ENCODE measurements around the gene TMEM37.

TMEM37 gene

GRCh38 chr2:119414894-119415293 is 16.8 kb upstream of the TMEM37 start:
- Histone ChIP-seq H3K27me3 (ENCODE audit: insufficient read depth, low read length, poor library complexity) (peaks cover 4% of the 10 kb centered on the region), H3K27ac (ENCODE audit: low read length) (no peak overlapping the region), H3K79me2 (ENCODE audit: insufficient read depth, low read length) (no peaks in the 10 kb centered on the region), H4K20me1 (ENCODE audit: insufficient read depth, low read length) (no peaks in the 10 kb centered on the region), H3K4me3 (ENCODE audit: low read depth in 1 of 2, low read length in 2 of 2) (no peak overlapping the region), H3K4me2 (ENCODE audit: insufficient read depth, low read length) (no peak overlapping the region), H3K36me3 (ENCODE audit: insufficient read depth, low read length) (no peaks in the 10 kb centered on the region), H3K9ac (ENCODE audit: low read depth, low read length) (no peak overlapping the region), H3K9me3 (ENCODE audit: insufficient read depth, low read length, severe bottlenecking) (no peaks in the 10 kb centered on the region), H3K4me1 (ENCODE audit: insufficient read depth, low read length) (no peaks in the 10 kb centered on the region), H2AFZ (ENCODE audit: low read depth, low read length) (no peak overlapping the region)
- DNase-seq (no peak), ATAC-seq (ENCODE audit: insufficient read depth, low read depth) (no peak)
- TF ChIP-seq EZH2 (IDR thresholded peaks at IDR 0.05; ENCODE audit: borderline replicate concordance, low read depth, low read length, severe bottlenecking) (no peak), CTCF (IDR thresholded peaks at IDR 0.05; ENCODE audit: borderline replicate concordance, extremely low read depth, low read length, poor library complexity, severe bottlenecking) (no peak)

GRCh38 chr2:119415630-119416029 is 16.0 kb upstream of the TMEM37 start:
- no peaks in the 10 kb centered on the region for H3K36me3 ChIP-seq (ENCODE audit: insufficient read depth, low read length)
- no peak overlapping the region for H3K4me3 ChIP-seq (ENCODE audit: low read depth in 1 of 2, low read length in 2 of 2)
- H3K79me2 ChIP-seq (ENCODE audit: insufficient read depth, low read length): no peaks in the 10 kb centered on the region
- H3K4me2 ChIP-seq (ENCODE audit: insufficient read depth, low read length): no peak overlapping the region
- TF ChIP-seq EZH2 (IDR thresholded peaks at IDR 0.05; ENCODE audit: borderline replicate concordance, low read depth, low read length, severe bottlenecking) (no peak), CTCF (IDR thresholded peaks at IDR 0.05; ENCODE audit: borderline replicate concordance, extremely low read depth, low read length, poor library complexity, severe bottlenecking) (no peak)
- H4K20me1 ChIP-seq (ENCODE audit: insufficient read depth, low read length): no peaks in the 10 kb centered on the region
- H3K27ac ChIP-seq (ENCODE audit: low read length): no peak overlapping the region
- H2AFZ ChIP-seq (ENCODE audit: low read depth, low read length): no peak overlapping the region
- H3K4me1 ChIP-seq (ENCODE audit: insufficient read depth, low read length): no peaks in the 10 kb centered on the region
- H3K27me3 ChIP-seq (ENCODE audit: insufficient read depth, low read length, poor library complexity): peaks cover 4% of the 10 kb centered on the region
- ATAC-seq (ENCODE audit: insufficient read depth, low read depth) (no peak), DNase-seq (no peak)
- no peak overlapping the region for H3K9ac ChIP-seq (ENCODE audit: low read depth, low read length)
- no peaks in the 10 kb centered on the region for H3K9me3 ChIP-seq (ENCODE audit: insufficient read depth, low read length, severe bottlenecking)

GRCh38 chr2:119416299-119416923 is 15.2 kb upstream of the TMEM37 start:
- ATAC-seq (ENCODE audit: insufficient read depth, low read depth): no peak
- Histone ChIP-seq H3K27ac (ENCODE audit: low read length) (no peak overlapping the region), H3K4me1 (ENCODE audit: insufficient read depth, low read length) (no peaks in the 10 kb centered on the region), H2AFZ (ENCODE audit: low read depth, low read length) (no peak overlapping the region), H3K36me3 (ENCODE audit: insufficient read depth, low read length) (no peaks in the 10 kb centered on the region), H3K9ac (ENCODE audit: low read depth, low read length) (no peak overlapping the region), H3K4me2 (ENCODE audit: insufficient read depth, low read length) (no peak overlapping the region), H3K27me3 (ENCODE audit: insufficient read depth, low read length, poor library complexity) (peaks cover 7% of the 10 kb centered on the region), H3K9me3 (ENCODE audit: insufficient read depth, low read length, severe bottlenecking) (peaks cover 5% of the 10 kb centered on the region), H3K4me3 (ENCODE audit: low read depth in 1 of 2, low read length in 2 of 2) (no peak overlapping the region), H4K20me1 (ENCODE audit: insufficient read depth, low read length) (no peaks in the 10 kb centered on the region), H3K79me2 (ENCODE audit: insufficient read depth, low read length) (no peaks in the 10 kb centered on the region)
- TF ChIP-seq EZH2 (IDR thresholded peaks at IDR 0.05; ENCODE audit: borderline replicate concordance, low read depth, low read length, severe bottlenecking): no peak
- TF ChIP-seq CTCF (IDR thresholded peaks at IDR 0.05; ENCODE audit: borderline replicate concordance, extremely low read depth, low read length, poor library complexity, severe bottlenecking): no peak
- no peak for DNase-seq

All from DND-41 (cell line).